Common myeloid progenitor, CD34-positive (primary cell): Measurements from ENCODE around the gene STKLD1.
A peak's percentile ranks its signal among the peaks of the same experiment; 100 is the strongest.
"Not testable (repeated sequence)": the region's sequence is repeated elsewhere in the genome, so short reads cannot be mapped to it uniquely, and the experiment has no call there.

Source experiments
- CTCF ChIA-PET: fragments of 350-600 bp; sonication (Branson Sonifier 250); formaldehyde crosslinking; loops from one replicate; lab custom pipeline; 2021; ENCODE audit warnings: antibody characterized with exemption; lab: Charles Lee
- POLR2A ChIA-PET: fragments of 350-600 bp; sonication (Branson Sonifier 250); formaldehyde crosslinking; loops from one replicate; lab custom pipeline; 2021; ENCODE audit warnings: antibody characterized with exemption; lab: Charles Lee
- DNase-seq, 3 donors: peaks; one replicate each; pipeline versions ENCODE4 v3.0.0 to v3.0.0-alpha.2; 2013
- H3K27ac ChIP-seq, 2 experiments: 1 replicate in 1 of 2; 2 replicates in 1 of 2; pipeline ENCODE4 v1.7.0; 2013; ENCODE audit warnings: inconsistent platforms in 2 of 2, low read length in 2 of 2, mild to moderate bottlenecking in 2 of 2, low read depth in 1 of 2, moderate library complexity in 1 of 2; ENCODE audit not compliant: severe bottlenecking in 2 of 2, insufficient read depth in 1 of 2, poor library complexity in 1 of 2
- H3K27me3 ChIP-seq, 5 experiments: replicated peaks in 2 of 5; 1 replicate in 3 of 5; 2 replicates in 2 of 5; pipeline versions ENCODE4 v1.6.1 to v1.7.0; 2013; ENCODE audit warnings: low read length in 4 of 5, mild to moderate bottlenecking in 2 of 5, moderate library complexity in 2 of 5, inconsistent platforms in 1 of 5; ENCODE audit not compliant: insufficient read depth in 5 of 5, control insufficient read depth in 4 of 5
- H3K36me3 ChIP-seq, 4 experiments: 1 replicate in 2 of 4; 2 replicates in 2 of 4; pipeline versions ENCODE4 v1.6.1 to v1.7.0; 2013; ENCODE audit warnings: low read length in 3 of 4, control low read depth in 1 of 4, mild to moderate bottlenecking in 1 of 4; ENCODE audit not compliant: control insufficient read depth in 4 of 4, insufficient read depth in 4 of 4
- H3K4me1 ChIP-seq, 4 experiments: 1 replicate in 3 of 4; 2 replicates in 1 of 4; pipeline versions ENCODE4 v1.6.1 to v1.7.1; 2013; ENCODE audit warnings: low read length in 3 of 4, mild to moderate bottlenecking in 3 of 4, control low read depth in 1 of 4, inconsistent platforms in 1 of 4, moderate library complexity in 1 of 4; ENCODE audit not compliant: control insufficient read depth in 4 of 4, insufficient read depth in 4 of 4; ENCODE audit errors: control extremely low read depth in 1 of 4
- H3K4me3 ChIP-seq, 7 experiments: 1 replicate in 4 of 7; 2 replicates in 3 of 7; pipeline versions ENCODE4 v1.5.1 to v1.7.0; 2013; ENCODE audit warnings: mild to moderate bottlenecking in 7 of 7, low read length in 6 of 7, moderate library complexity in 6 of 7, inconsistent platforms in 2 of 7, low read depth in 2 of 7, control low read depth in 1 of 7; ENCODE audit not compliant: insufficient read depth in 4 of 7, control insufficient read depth in 1 of 7; ENCODE audit errors: extremely low read depth in 1 of 7
- H3K9me3 ChIP-seq, 5 experiments: 1 replicate in 4 of 5; 2 replicates in 1 of 5; pipeline versions ENCODE4 v1.6.1 to v1.7.1; 2013; ENCODE audit warnings: low read length in 4 of 5, mild to moderate bottlenecking in 2 of 5, inconsistent platforms in 1 of 5, low read depth in 1 of 5, moderate library complexity in 1 of 5; ENCODE audit not compliant: control insufficient read depth in 4 of 5, insufficient read depth in 2 of 5; ENCODE audit errors: control extremely low read depth in 1 of 5
- WGBS: methylation state at CpG from one replicate; pipeline ENCODE4 v1.1.5; 2013; ENCODE audit not compliant: insufficient coverage; 5-methylcytosine and 5-hydroxymethylcytosine counted together

STKLD1 gene

DNA sequence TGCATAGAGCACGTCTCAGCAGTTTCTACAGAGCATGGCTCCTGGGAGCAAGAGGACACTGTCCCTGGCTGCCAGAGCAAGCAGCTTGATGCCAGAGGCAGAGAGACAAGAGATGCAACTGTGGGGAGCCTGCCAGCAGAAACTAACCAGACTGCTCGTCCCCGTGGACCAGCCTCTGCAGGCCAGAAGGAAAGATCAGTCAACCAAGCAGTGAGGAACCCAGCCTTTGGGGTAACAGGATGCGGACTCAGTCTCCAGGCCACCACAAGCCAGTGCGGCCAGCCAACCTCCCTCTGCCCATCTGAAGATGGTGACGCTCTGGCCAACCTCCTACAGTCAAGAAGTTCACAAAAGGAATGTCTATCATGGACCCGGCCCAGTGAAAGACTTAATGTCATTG is 4.0 kb upstream of the STKLD1 start:
- ChIA-PET POLR2A (interaction anchor here (1.7 to 1.9 kb wide), 2 partner anchors 9 to 12 kb away, joined by 5 to 7 read pairs; no protein-coding TSS in a partner anchor), CTCF (interaction anchor here (1.0 to 7.6 kb wide), 8 partner anchors 9 to 42 kb away, joined by 3 to 75 read pairs (median 5); partner anchors contain the start of genes RPL7A, SURF1 and SURF2)
- no peaks in the 10 kb centered on the region for H3K9me3 ChIP-seq
- peak overlapping the region; percentile 6 to 41 for H3K27ac ChIP-seq
- H3K4me3 ChIP-seq = no peak overlapping the region
- H3K27me3 ChIP-seq = no peaks in the 10 kb centered on the region
- peaks cover 8 to 51% (median 44%) of the 10 kb centered on the region in 4 experiments for H3K4me1 ChIP-seq
- DNase-seq = no peak
- 93% methylated on average over 7 of the region's 7 CpGs for WGBS
- H3K36me3 ChIP-seq = peaks cover 4 to 60% (median 22%) of the 10 kb centered on the region in 4 experiments

DNA sequence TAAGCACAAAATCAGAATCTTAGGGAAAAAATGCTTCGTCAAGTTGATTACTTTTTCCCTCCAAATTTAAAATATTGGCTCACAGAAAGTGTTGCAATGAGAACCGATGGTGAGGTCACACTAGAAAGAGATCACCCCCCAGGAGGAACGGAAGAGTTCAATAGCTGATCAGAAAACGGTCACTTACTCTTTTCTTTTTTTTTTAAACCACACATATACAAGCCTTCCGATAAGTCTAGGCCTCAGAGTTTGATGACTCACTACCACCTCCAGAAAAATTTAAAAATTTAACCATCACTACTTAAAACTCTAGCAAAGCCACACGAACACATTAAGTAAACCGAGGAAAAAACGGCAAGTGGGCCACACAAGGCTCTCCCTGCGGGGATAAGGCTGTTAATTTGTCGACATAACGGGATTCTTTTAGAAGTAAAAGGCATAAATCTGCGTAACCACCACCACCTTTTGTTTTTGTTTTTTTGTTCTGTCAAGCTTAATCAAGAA is 1.5 kb upstream of the STKLD1 start:
- DNase-seq = peak; percentile 54 to 82 (median 80)
- Histone ChIP-seq H3K27ac (peak overlapping the region; percentile 74 to 95), H3K4me3 (peak overlapping the region; percentile 79 to 91 (median 83)), H3K27me3 (no peaks in the 10 kb centered on the region), H3K36me3 (peaks cover 0 to 35% (median 14%) of the 10 kb centered on the region in 4 experiments), H3K9me3 (peaks cover 0 to 1% (median 0%) of the 10 kb centered on the region in 5 experiments), H3K4me1 (peaks cover 8 to 49% (median 43%) of the 10 kb centered on the region in 4 experiments)
- ChIA-PET POLR2A (interaction anchor here (1.0 to 1.4 kb wide), 4 partner anchors 9 to 41 kb away, joined by 3 to 4 read pairs (median 4); no protein-coding TSS in a partner anchor), CTCF (interaction anchor here (1.3 to 7.6 kb wide), 3 partner anchors 17 to 189 kb away, joined by 3 to 75 read pairs (median 3); partner anchors contain the start of genes SURF1 and SURF2)
- 19% methylated on average over 8 of the region's 12 CpGs for WGBS

DNA sequence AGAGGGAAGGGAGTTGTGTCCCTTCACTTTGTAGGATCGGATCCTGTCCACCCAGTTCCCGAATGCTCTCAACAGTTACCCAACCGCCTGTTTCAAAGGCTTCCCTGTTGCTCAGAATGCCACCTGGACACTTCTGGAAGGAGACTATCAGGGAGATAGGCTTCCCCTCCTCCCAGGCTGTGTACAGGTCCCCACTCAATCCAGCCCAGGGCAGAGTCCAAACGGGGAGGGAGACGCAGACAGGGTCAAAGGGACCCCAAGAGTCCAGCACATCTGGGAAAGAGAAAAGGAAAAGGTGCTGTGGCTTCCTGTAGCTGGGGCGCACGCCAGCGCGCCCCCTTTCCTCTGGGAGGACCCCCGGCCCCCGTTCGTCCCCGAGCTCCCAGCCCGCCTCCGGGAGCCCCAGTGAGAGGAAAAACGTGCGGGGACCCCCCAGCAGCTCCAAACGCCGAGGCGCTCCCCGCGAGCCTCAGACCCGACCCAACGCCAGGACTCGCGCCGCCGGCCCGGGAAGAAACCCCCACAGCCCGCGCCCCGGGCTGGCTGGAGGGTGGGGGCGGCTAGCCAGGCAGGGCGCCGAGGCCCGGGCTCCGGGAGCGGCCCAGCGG is 946 bp upstream of the STKLD1 start:
- peaks cover 0 to 30% (median 11%) of the 10 kb centered on the region in 4 experiments for H3K36me3 ChIP-seq
- CTCF ChIA-PET = interaction anchor here (1.3 to 7.6 kb wide), 3 partner anchors 17 to 190 kb away, joined by 3 to 75 read pairs (median 3); partner anchors contain the start of genes SURF1 and SURF2
- peaks cover 8 to 49% (median 43%) of the 10 kb centered on the region in 4 experiments for H3K4me1 ChIP-seq
- peak overlapping the region; percentile 74 to 95 for H3K27ac ChIP-seq
- H3K4me3 ChIP-seq = peak overlapping the region; percentile 79 to 91 (median 83)
- 0% methylated on average over 23 of the region's 39 CpGs for WGBS
- peaks cover 0 to 1% (median 0%) of the 10 kb centered on the region in 5 experiments for H3K9me3 ChIP-seq
- DNase-seq = no peak
- POLR2A ChIA-PET = interaction anchor here (0.8 to 1.4 kb wide), 5 partner anchors 9 to 27 kb away, joined by 3 to 4 read pairs (median 3); no protein-coding TSS in a partner anchor
- H3K27me3 ChIP-seq = no peaks in the 10 kb centered on the region

DNA sequence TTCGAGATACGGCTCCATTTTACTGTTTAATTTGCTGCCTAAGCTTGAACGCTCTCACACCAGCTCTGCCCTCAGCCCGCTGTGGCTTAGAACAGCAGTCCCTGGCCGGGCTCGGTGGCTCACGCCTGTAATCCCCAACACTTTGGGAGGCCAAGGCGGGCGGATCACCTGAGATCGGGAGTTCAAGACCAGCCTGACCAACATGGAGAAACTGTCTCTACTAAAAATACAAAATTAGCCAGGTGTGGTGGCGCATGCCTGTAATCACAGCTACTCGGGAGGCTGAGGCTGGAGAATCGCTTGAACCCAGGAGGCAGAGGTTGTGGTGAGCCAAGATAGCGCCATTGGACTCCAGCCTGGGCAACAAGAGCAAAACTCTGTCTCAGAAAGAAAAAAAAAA is 1.1 kb downstream of the STKLD1 start:
- H3K4me3 ChIP-seq, H3K27me3 ChIP-seq, H3K36me3 ChIP-seq, DNase-seq, H3K9me3 ChIP-seq, POLR2A ChIA-PET, H3K27ac ChIP-seq: not testable (repeated sequence)
- 94% methylated on average over 7 of the region's 14 CpGs for WGBS
- CTCF ChIA-PET = interaction anchor here (1.0 to 1.9 kb wide), 2 partner anchors 40 to 43 kb away, joined by 3 to 5 read pairs; partner anchors contain the start of gene REXO4
- H3K4me1 ChIP-seq = peaks cover 6 to 30% (median 26%) of the 10 kb centered on the region in 4 experiments

DNA sequence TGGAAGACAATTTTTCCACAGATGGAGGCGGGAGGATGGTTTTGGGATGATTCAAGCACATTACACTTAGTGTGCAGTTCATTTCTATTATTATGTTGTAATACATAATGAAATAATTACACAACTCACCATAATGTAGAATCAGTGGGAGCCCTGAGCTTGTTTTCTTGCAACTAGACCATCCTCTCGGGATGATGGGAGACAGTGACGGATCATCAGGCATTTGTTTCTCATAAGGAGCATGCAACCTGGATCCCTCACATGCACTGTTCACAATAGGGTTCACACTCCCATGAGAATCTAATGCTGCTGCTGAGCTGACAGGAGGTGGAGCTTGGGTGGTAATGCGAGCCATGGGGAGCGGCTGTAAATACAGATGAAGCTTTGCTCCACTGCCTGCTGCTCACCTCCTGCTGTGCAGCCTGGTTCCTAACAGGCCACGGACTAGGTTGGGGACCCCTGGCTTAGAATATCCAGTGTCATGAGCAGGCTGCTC is 1.6 kb downstream of the STKLD1 start:
- no peak overlapping the region for H3K27ac ChIP-seq
- WGBS = 89% methylated on average over 5 of the region's 6 CpGs
- POLR2A ChIA-PET = no interaction called here
- H3K9me3 ChIP-seq = peaks cover 0 to 1% (median 0%) of the 10 kb centered on the region in 5 experiments
- DNase-seq = no peak
- H3K4me3 ChIP-seq = no peak overlapping the region
- CTCF ChIA-PET = interaction anchor here (1.9 kb wide), 1 partner anchor 39 kb away, joined by 5 read pairs; the partner anchor contains the start of gene REXO4
- H3K4me1 ChIP-seq = peaks cover 6 to 26% (median 23%) of the 10 kb centered on the region in 4 experiments
- H3K36me3 ChIP-seq = peaks cover 0 to 5% (median 3%) of the 10 kb centered on the region in 4 experiments
- H3K27me3 ChIP-seq = no peaks in the 10 kb centered on the region

DNA sequence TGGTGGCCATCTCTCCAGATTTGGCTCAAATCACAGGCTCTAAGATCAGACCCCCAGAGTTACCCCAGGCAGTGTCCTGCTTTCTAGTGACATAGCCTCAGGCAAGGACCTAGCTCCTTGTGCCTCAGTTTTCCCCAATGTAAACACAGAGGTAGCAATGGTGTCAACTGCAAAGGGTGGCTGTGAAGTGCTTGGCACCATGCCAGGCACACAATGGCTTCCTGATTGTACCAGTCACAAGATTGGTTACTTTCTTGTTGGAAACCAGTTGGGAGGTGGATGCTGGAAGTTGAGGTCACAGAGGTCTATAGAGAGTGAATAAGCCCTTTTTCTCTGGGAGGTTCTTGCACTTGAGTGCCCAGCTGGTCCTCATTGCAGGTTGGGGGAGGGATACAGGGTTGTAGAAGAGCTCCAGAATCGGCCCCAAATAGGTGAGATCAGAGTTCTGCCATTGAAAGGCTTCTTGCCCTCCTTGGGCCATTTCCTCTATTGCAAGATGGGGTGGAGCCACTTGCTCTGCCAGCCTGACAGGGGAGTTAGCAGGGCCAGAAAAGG is 2.3 kb downstream of the STKLD1 start:
- H3K27me3 ChIP-seq = no peaks in the 10 kb centered on the region
- H3K4me1 ChIP-seq = peaks cover 6 to 25% (median 22%) of the 10 kb centered on the region in 4 experiments
- no peaks in the 10 kb centered on the region for H3K36me3 ChIP-seq
- POLR2A ChIA-PET = no interaction called here
- no peak overlapping the region for H3K4me3 ChIP-seq
- CTCF ChIA-PET = interaction anchor here (0.8 to 1.4 kb wide), 4 partner anchors 12 to 21 kb away, joined by 3 to 4 read pairs (median 3); no protein-coding TSS in a partner anchor
- DNase-seq = no peak
- no peak overlapping the region for H3K27ac ChIP-seq
- peaks cover 0 to 1% (median 0%) of the 10 kb centered on the region in 5 experiments for H3K9me3 ChIP-seq
- 60% methylated on average over 1 of the region's 1 CpG for WGBS
